Measurements from ENCODE around the gene GPATCH2.

Gene GPATCH2

GRCh38 chr1:217590598-217590997 lies 40.3 kb downstream of the GPATCH2 start:
- no peak for TF ChIP-seq RAD21 (IDR thresholded peaks at IDR 0.05; ENCODE audit: low read depth)
- no peak for TF ChIP-seq EGR1 (IDR thresholded peaks at IDR 0.05)
- TF ChIP-seq MAX (IDR thresholded peaks at IDR 0.05): no peak
- no peak for TF ChIP-seq TAF1 (IDR thresholded peaks at IDR 0.05; ENCODE audit: low read depth)
- no peak for TF ChIP-seq NFIC (IDR thresholded peaks at IDR 0.05)
- no peak for TF ChIP-seq TEAD4 (IDR thresholded peaks at IDR 0.05)
- no peak for TF ChIP-seq USF1 (IDR thresholded peaks at IDR 0.05)
- no peak for TF ChIP-seq YY1 (IDR thresholded peaks at IDR 0.05; ENCODE audit: low read depth)
- no peak for TF ChIP-seq REST (IDR thresholded peaks at IDR 0.05; ENCODE audit: low read depth)
- TF ChIP-seq EP300 (IDR thresholded peaks at IDR 0.05; ENCODE audit: borderline replicate concordance): no peak
- no peak for TF ChIP-seq CEBPB (IDR thresholded peaks at IDR 0.05)
- TF ChIP-seq TCF12 (IDR thresholded peaks at IDR 0.05; ENCODE audit: low read depth): no peak
- no peak for TF ChIP-seq FOXM1 (IDR thresholded peaks at IDR 0.05; ENCODE audit: borderline replicate concordance, low read depth)
- no peak for TF ChIP-seq CREB1 (IDR thresholded peaks at IDR 0.05; ENCODE audit: low read depth)
- TF ChIP-seq ZBTB7A (IDR thresholded peaks at IDR 0.05; ENCODE audit: low read depth): no peak

GRCh38 chr1:217586586-217586985 lies 44.3 kb downstream of the GPATCH2 start:
- TF ChIP-seq EGR1 (IDR thresholded peaks at IDR 0.05) (no peak), RAD21 (IDR thresholded peaks at IDR 0.05; ENCODE audit: low read depth) (no peak), TAF1 (IDR thresholded peaks at IDR 0.05; ENCODE audit: low read depth) (no peak), TEAD4 (IDR thresholded peaks at IDR 0.05) (no peak), USF1 (IDR thresholded peaks at IDR 0.05) (no peak), FOXM1 (IDR thresholded peaks at IDR 0.05; ENCODE audit: borderline replicate concordance, low read depth) (no peak), EP300 (IDR thresholded peaks at IDR 0.05; ENCODE audit: borderline replicate concordance) (no peak), CREB1 (IDR thresholded peaks at IDR 0.05; ENCODE audit: low read depth) (no peak), YY1 (IDR thresholded peaks at IDR 0.05; ENCODE audit: low read depth) (no peak), MAX (IDR thresholded peaks at IDR 0.05) (no peak), CEBPB (IDR thresholded peaks at IDR 0.05) (no peak), TCF12 (IDR thresholded peaks at IDR 0.05; ENCODE audit: low read depth) (no peak), REST (IDR thresholded peaks at IDR 0.05; ENCODE audit: low read depth) (no peak)

GRCh38 chr1:217585577-217585976 lies 45.3 kb downstream of the GPATCH2 start:
- TF ChIP-seq USF1 (IDR thresholded peaks at IDR 0.05) (no peak), CREB1 (IDR thresholded peaks at IDR 0.05; ENCODE audit: low read depth) (no peak), TEAD4 (IDR thresholded peaks at IDR 0.05) (no peak), TAF1 (IDR thresholded peaks at IDR 0.05; ENCODE audit: low read depth) (no peak), YY1 (IDR thresholded peaks at IDR 0.05; ENCODE audit: low read depth) (no peak), ZBTB7A (IDR thresholded peaks at IDR 0.05; ENCODE audit: low read depth) (no peak), NFIC (IDR thresholded peaks at IDR 0.05) (no peak), EGR1 (IDR thresholded peaks at IDR 0.05) (no peak), RAD21 (IDR thresholded peaks at IDR 0.05; ENCODE audit: low read depth) (no peak), REST (IDR thresholded peaks at IDR 0.05; ENCODE audit: low read depth) (no peak), TCF12 (IDR thresholded peaks at IDR 0.05; ENCODE audit: low read depth) (no peak), FOXM1 (IDR thresholded peaks at IDR 0.05; ENCODE audit: borderline replicate concordance, low read depth) (no peak), MAX (IDR thresholded peaks at IDR 0.05) (no peak), EP300 (IDR thresholded peaks at IDR 0.05; ENCODE audit: borderline replicate concordance) (no peak), CEBPB (IDR thresholded peaks at IDR 0.05) (no peak)

GRCh38 chr1:217577336-217577735 lies 53.6 kb downstream of the GPATCH2 start:
- TF ChIP-seq CEBPB (IDR thresholded peaks at IDR 0.05): no peak
- no peak for TF ChIP-seq MAX (IDR thresholded peaks at IDR 0.05)
- no peak for TF ChIP-seq CREB1 (IDR thresholded peaks at IDR 0.05; ENCODE audit: low read depth)
- no peak for TF ChIP-seq EP300 (IDR thresholded peaks at IDR 0.05; ENCODE audit: borderline replicate concordance)
- no peak for TF ChIP-seq TEAD4 (IDR thresholded peaks at IDR 0.05)
- no peak for TF ChIP-seq ZBTB7A (IDR thresholded peaks at IDR 0.05; ENCODE audit: low read depth)
- no peak for TF ChIP-seq TCF12 (IDR thresholded peaks at IDR 0.05; ENCODE audit: low read depth)
- no peak for TF ChIP-seq REST (IDR thresholded peaks at IDR 0.05; ENCODE audit: low read depth)
- TF ChIP-seq NFIC (IDR thresholded peaks at IDR 0.05): no peak
- TF ChIP-seq EGR1 (IDR thresholded peaks at IDR 0.05): no peak

Measured in Ishikawa (cell line).